Peyer's patch (tissue), 4 donors: ENCODE measurements around the gene PIGU. TPM values are rescaled to one million over a fixed set of nuclear protein-coding genes. Genes with fewer than 3 reads are reported as not detected.

Source experiments
- DNase-seq, 3 donors: peaks; one replicate each; pipeline ENCODE4 v3.0.0-alpha.2; 2017 to 2019
- H3K27ac ChIP-seq, 4 donors: fragments of 200-600 bp; sonication (generic); one replicate each; pipeline ENCODE4 v1.5.1; 2016 to 2019
- H3K27me3 ChIP-seq, 2 donors: fragments of 200-600 bp; sonication (generic); one replicate each; pipeline ENCODE4 v1.5.1; 2019
- H3K36me3 ChIP-seq, 3 donors: fragments of 200-600 bp; sonication (generic); one replicate each; pipeline ENCODE4 v1.5.1; 2016 to 2019
- H3K4me1 ChIP-seq, 4 donors: fragments of 200-600 bp; sonication (generic); one replicate each; pipeline ENCODE4 v1.5.1; 2016 to 2019
- H3K4me3 ChIP-seq, 4 donors: fragments of 200-600 bp; sonication (generic); 1 replicate in 3 of 4; 2 replicates in 1 of 4; pipeline ENCODE4 v1.5.1; 2016 to 2019; ENCODE audit warnings: mild to moderate bottlenecking in 1 of 4
- H3K9me3 ChIP-seq, 4 donors: fragments of 200-600 bp; sonication (generic); one replicate each; pipeline ENCODE4 v1.5.1; 2016 to 2019; ENCODE audit warnings: mild to moderate bottlenecking in 1 of 4
- POLR2A ChIP-seq, 2 donors: fragments of 450-650 bp; IDR thresholded peaks; one replicate each; pipeline ENCODE4 v1.5.1; 2017; ENCODE audit warnings: antibody characterized with exemption in 2 of 2, mild to moderate bottlenecking in 2 of 2, moderate library complexity in 2 of 2
- total RNA-seq, 4 donors: library from RNA; depleted of rRNA; stranded (reverse); fragments of >200 nt; gene quantifications; one replicate each; pipeline ENCODE4 v1.1.0, GENCODE V29; 2016
- TF ChIP-seq, protein P1 (sequence below), 6 experiments: fragments of 450-650 bp in 4 of 6; fragments of 200-600 bp in 2 of 6; sonication (generic) in 1 of 6; IDR thresholded peaks; one replicate each; pipeline ENCODE4 v1.5.1; 2017 to 2019; ENCODE audit warnings: antibody characterized with exemption in 6 of 6, mild to moderate bottlenecking in 3 of 6, moderate library complexity in 1 of 6

Gene PIGU
- total RNA-seq, 4 donors from 2014 or later: 6.6 to 29.5 (median 18.4) TPM

GRCh38 chr20:34544109-34544796, 132.6 kb downstream of the PIGU start:
- H3K36me3 ChIP-seq: peaks cover 0 to 33% (median 0%) of the 10 kb centered on the region in 3 donors
- peaks cover 0 to 13% (median 0%) of the 10 kb centered on the region in 4 donors for H3K4me1 ChIP-seq
- H3K9me3 ChIP-seq: no peaks in the 10 kb centered on the region
- H3K27me3 ChIP-seq: no peaks in the 10 kb centered on the region
- TF ChIP-seq, protein P1, sequence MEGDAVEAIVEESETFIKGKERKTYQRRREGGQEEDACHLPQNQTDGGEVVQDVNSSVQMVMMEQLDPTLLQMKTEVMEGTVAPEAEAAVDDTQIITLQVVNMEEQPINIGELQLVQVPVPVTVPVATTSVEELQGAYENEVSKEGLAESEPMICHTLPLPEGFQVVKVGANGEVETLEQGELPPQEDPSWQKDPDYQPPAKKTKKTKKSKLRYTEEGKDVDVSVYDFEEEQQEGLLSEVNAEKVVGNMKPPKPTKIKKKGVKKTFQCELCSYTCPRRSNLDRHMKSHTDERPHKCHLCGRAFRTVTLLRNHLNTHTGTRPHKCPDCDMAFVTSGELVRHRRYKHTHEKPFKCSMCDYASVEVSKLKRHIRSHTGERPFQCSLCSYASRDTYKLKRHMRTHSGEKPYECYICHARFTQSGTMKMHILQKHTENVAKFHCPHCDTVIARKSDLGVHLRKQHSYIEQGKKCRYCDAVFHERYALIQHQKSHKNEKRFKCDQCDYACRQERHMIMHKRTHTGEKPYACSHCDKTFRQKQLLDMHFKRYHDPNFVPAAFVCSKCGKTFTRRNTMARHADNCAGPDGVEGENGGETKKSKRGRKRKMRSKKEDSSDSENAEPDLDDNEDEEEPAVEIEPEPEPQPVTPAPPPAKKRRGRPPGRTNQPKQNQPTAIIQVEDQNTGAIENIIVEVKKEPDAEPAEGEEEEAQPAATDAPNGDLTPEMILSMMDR (IDR thresholded peaks at IDR 0.05): no peak
- TF ChIP-seq POLR2A (IDR thresholded peaks at IDR 0.05): no peak
- DNase-seq: no peak
- H3K27ac ChIP-seq: no peak overlapping the region
- H3K4me3 ChIP-seq: peak overlapping the region in 1 of 4 donors; percentile 26

GRCh38 chr20:34543463-34544056, 133.3 kb downstream of the PIGU start:
- no peak for DNase-seq
- Histone ChIP-seq H3K27ac (peak overlapping the region in 1 of 4 donors; percentile 48), H3K36me3 (peaks cover 0 to 40% (median 0%) of the 10 kb centered on the region in 3 donors), H3K4me1 (peaks cover 0 to 13% (median 0%) of the 10 kb centered on the region in 4 donors), H3K9me3 (no peaks in the 10 kb centered on the region), H3K4me3 (no peak overlapping the region), H3K27me3 (no peaks in the 10 kb centered on the region)
- TF ChIP-seq POLR2A (IDR thresholded peaks at IDR 0.05): no peak
- TF ChIP-seq, protein P1 (IDR thresholded peaks at IDR 0.05): no peak

- no peak for TF ChIP-seq POLR2A (IDR thresholded peaks at IDR 0.05)
- TF ChIP-seq, protein P1 (IDR thresholded peaks at IDR 0.05): no peak
- Histone ChIP-seq H3K9me3 (no peaks in the 10 kb centered on the region), H3K27me3 (no peaks in the 10 kb centered on the region), H3K4me3 (no peak overlapping the region), H3K4me1 (peaks cover 0 to 13% (median 0%) of the 10 kb centered on the region in 4 donors), H3K36me3 (peaks cover 0 to 43% (median 0%) of the 10 kb centered on the region in 3 donors), H3K27ac (no peak overlapping the region)
- DNase-seq: no peak
Measured at GRCh38 chr20:34542439-34542838, 134.5 kb downstream of the PIGU start.

- Histone ChIP-seq H3K9me3 (no peaks in the 10 kb centered on the region), H3K4me1 (peaks cover 0 to 13% (median 0%) of the 10 kb centered on the region in 4 donors), H3K36me3 (peaks cover 0 to 48% (median 0%) of the 10 kb centered on the region in 3 donors), H3K27ac (no peak overlapping the region), H3K4me3 (no peak overlapping the region), H3K27me3 (no peaks in the 10 kb centered on the region)
- no peak for DNase-seq
- no peak for TF ChIP-seq POLR2A (IDR thresholded peaks at IDR 0.05)
- TF ChIP-seq, protein P1 (IDR thresholded peaks at IDR 0.05): no peak
Measured at GRCh38 chr20:34541917-34542316, 135.0 kb downstream of the PIGU start.

- H3K27me3 ChIP-seq: no peaks in the 10 kb centered on the region
- peaks cover 0 to 13% (median 0%) of the 10 kb centered on the region in 4 donors for H3K4me1 ChIP-seq
- H3K9me3 ChIP-seq: no peaks in the 10 kb centered on the region
- H3K36me3 ChIP-seq: peaks cover 0 to 54% (median 0%) of the 10 kb centered on the region in 3 donors
- no peak for TF ChIP-seq POLR2A (IDR thresholded peaks at IDR 0.05)
- TF ChIP-seq, protein P1 (IDR thresholded peaks at IDR 0.05): no peak
- H3K4me3 ChIP-seq: no peak overlapping the region
- DNase-seq: no peak
- H3K27ac ChIP-seq: no peak overlapping the region
Measured at GRCh38 chr20:34541264-34541901, 135.5 kb downstream of the PIGU start.
